Neural cell (in vitro differentiated cells): ENCODE data around the gene CASP10. TPM values are rescaled to one million over a fixed set of nuclear protein-coding genes. Genes with fewer than 3 reads are reported as not detected.
"Not testable (repeated sequence)": the region's sequence is repeated elsewhere in the genome, so short reads cannot be mapped to it uniquely, and the experiment has no call there.

Source experiments
- H2AFZ ChIP-seq: fragments of 200-600, 300-800 bp; sonication (generic), shearing (Covaris generic); 2 replicates; pipeline ENCODE4 v1.6.0; 2014; ENCODE audit warnings: low read depth, mild to moderate bottlenecking, antibody characterized with exemption, low read length, moderate library complexity
- H3F3A ChIP-seq: fragments of 200-600 bp; shearing (Covaris generic); 2 replicates; pipeline ENCODE4 v1.6.1; 2016; ENCODE audit warnings: mild to moderate bottlenecking, moderate library complexity, mixed read lengths, antibody characterized with exemption, low read length; ENCODE audit not compliant: insufficient read depth, poor library complexity, severe bottlenecking
- H3K27ac ChIP-seq: fragments of 200-600, 300-800 bp; sonication (generic), shearing (Covaris generic); 2 replicates; pipeline ENCODE4 v1.5.1; 2014; ENCODE audit warnings: mild to moderate bottlenecking, low read length, moderate library complexity
- H3K27me3 ChIP-seq: fragments of 300-800, 200-600 bp; sonication (generic), shearing (Covaris generic); 2 replicates; pipeline ENCODE4 v1.6.0; 2014; ENCODE audit warnings: mild to moderate bottlenecking, low read depth, low read length, moderate library complexity; ENCODE audit not compliant: insufficient read depth
- H3K36me3 ChIP-seq: fragments of 300-800, 200-600 bp; sonication (generic), shearing (Covaris generic); 2 replicates; pipeline ENCODE4 v1.5.1; 2014; ENCODE audit warnings: mild to moderate bottlenecking, antibody characterized with exemption, low read length, moderate library complexity; ENCODE audit not compliant: insufficient read depth
- H3K4me2 ChIP-seq: fragments of 300-800, 200-600 bp; sonication (generic), shearing (Covaris generic); 2 replicates; pipeline ENCODE4 v1.6.0; 2014; ENCODE audit warnings: mild to moderate bottlenecking, low read length
- H3K4me3 ChIP-seq: fragments of 300-800, 200-600 bp; sonication (generic), shearing (Covaris generic); 2 replicates; pipeline ENCODE4 v1.5.1; 2014; ENCODE audit warnings: mild to moderate bottlenecking, low read length, moderate library complexity
- H3K79me2 ChIP-seq: fragments of 200-600 bp; shearing (Covaris generic); replicated peaks from 2 replicates; pipeline ENCODE4 v1.6.0; 2014; ENCODE audit warnings: mild to moderate bottlenecking, low read length, moderate library complexity; ENCODE audit not compliant: insufficient read depth
- H3K9ac ChIP-seq: fragments of 300-800, 200-600 bp; sonication (generic), shearing (Covaris generic); 2 replicates; pipeline ENCODE4 v1.6.1; 2016; ENCODE audit warnings: mild to moderate bottlenecking, low read length, mixed read lengths
- H3K9me2 ChIP-seq: fragments of 200-600 bp; shearing (Covaris generic); 2 replicates; pipeline ENCODE4 v1.6.1; 2016; ENCODE audit warnings: mild to moderate bottlenecking, low read length, mixed read lengths; ENCODE audit not compliant: insufficient read depth
- H3K9me3 ChIP-seq: fragments of 200-600, 300-800 bp; sonication (generic), shearing (Covaris generic); 2 replicates; pipeline ENCODE4 v1.6.1; 2016; ENCODE audit warnings: mild to moderate bottlenecking, mixed run types, low read length, moderate library complexity, mixed read lengths
- H4K20me1 ChIP-seq: fragments of 200-600 bp; shearing (Covaris generic); 2 replicates; pipeline ENCODE4 v1.6.1; 2016; ENCODE audit warnings: mild to moderate bottlenecking, mixed run types; ENCODE audit not compliant: insufficient read depth
- EP300 ChIP-seq: fragments of 450-650 bp; conservative IDR thresholded peaks from 2 replicates; pipeline ENCODE4 v1.6.1; 2014; ENCODE audit warnings: antibody characterized with exemption, mild to moderate bottlenecking, moderate library complexity; ENCODE audit not compliant: poor library complexity, severe bottlenecking
- EZH2 ChIP-seq: fragments of 200-600, 300-800 bp; shearing (Covaris generic), sonication (generic); IDR thresholded peaks from 2 replicates; pipeline ENCODE4 v1.6.1; 2014; ENCODE audit warnings: antibody characterized with exemption, low read length, borderline replicate concordance, mild to moderate bottlenecking; ENCODE audit not compliant: insufficient read depth, poor library complexity, severe bottlenecking
- MXI1 ChIP-seq: fragments of 450-650 bp; conservative IDR thresholded peaks from 2 replicates; pipeline ENCODE4 v1.6.1; 2014; ENCODE audit warnings: antibody characterized with exemption, mild to moderate bottlenecking; ENCODE audit not compliant: poor library complexity, severe bottlenecking
- POLR2AphosphoS5 ChIP-seq: IDR thresholded peaks from 2 replicates; pipeline ENCODE4 v1.6.1; 2012
- RAD21 ChIP-seq: fragments of 450-650 bp; conservative IDR thresholded peaks from 2 replicates; pipeline ENCODE4 v1.6.1; 2014; ENCODE audit warnings: antibody characterized with exemption, mild to moderate bottlenecking, moderate library complexity
- SMC3 ChIP-seq: fragments of 450-650 bp; conservative IDR thresholded peaks from 2 replicates; pipeline ENCODE4 v1.6.1; 2014; ENCODE audit warnings: antibody characterized with exemption, mild to moderate bottlenecking, moderate library complexity; ENCODE audit not compliant: poor library complexity
- TAF1 ChIP-seq: IDR thresholded peaks from 2 replicates; pipeline ENCODE4 v1.6.1; 2012; ENCODE audit warnings: low read depth
- polyA plus RNA-seq: library from polyadenylated mRNA; depleted of rRNA; stranded (reverse); fragments of >200 nt; gene quantifications from 2 replicates; pipeline ENCODE4 v1.2.3, GENCODE V29; 2014
- TF ChIP-seq, protein P1 (sequence below): fragments of 450-650 bp; IDR thresholded peaks from 2 replicates; pipeline ENCODE4 v1.5.1; 2014; ENCODE audit warnings: antibody characterized with exemption, mild to moderate bottlenecking, moderate library complexity; ENCODE audit not compliant: poor library complexity, severe bottlenecking
- TF ChIP-seq, protein P2 (sequence below): IDR thresholded peaks from 2 replicates; pipeline ENCODE4 v1.6.1; 2012; ENCODE audit warnings: borderline replicate concordance

CASP10 gene
- polyA plus RNA-seq, 1 donor from 2014 or later, result not detected

- H3K9me3 ChIP-seq, result no peaks in the 10 kb centered on the region
- H3K27ac ChIP-seq, result no peak overlapping the region
- H2AFZ ChIP-seq, result no peak overlapping the region
Measured at GRCh38 chr2:201180010-201180409, 2.9 kb upstream of the CASP10 start.

GRCh38 chr2:201183365-201183727 is 405 bp downstream of the CASP10 start:
- Histone ChIP-seq H3F3A (no peaks in the 10 kb centered on the region), H3K4me2 (no peak overlapping the region), H3K27ac (no peak overlapping the region), H3K27me3 (no peaks in the 10 kb centered on the region), H3K4me3 (no peak overlapping the region), H2AFZ (no peak overlapping the region), H4K20me1 (no peaks in the 10 kb centered on the region), H3K79me2 (no peaks in the 10 kb centered on the region), H3K9ac (no peak overlapping the region), H3K9me2 (no peaks in the 10 kb centered on the region), H3K9me3 (no peaks in the 10 kb centered on the region), H3K36me3 (no peaks in the 10 kb centered on the region)
- no peak for TF ChIP-seq EZH2
- TF ChIP-seq, protein P1, sequence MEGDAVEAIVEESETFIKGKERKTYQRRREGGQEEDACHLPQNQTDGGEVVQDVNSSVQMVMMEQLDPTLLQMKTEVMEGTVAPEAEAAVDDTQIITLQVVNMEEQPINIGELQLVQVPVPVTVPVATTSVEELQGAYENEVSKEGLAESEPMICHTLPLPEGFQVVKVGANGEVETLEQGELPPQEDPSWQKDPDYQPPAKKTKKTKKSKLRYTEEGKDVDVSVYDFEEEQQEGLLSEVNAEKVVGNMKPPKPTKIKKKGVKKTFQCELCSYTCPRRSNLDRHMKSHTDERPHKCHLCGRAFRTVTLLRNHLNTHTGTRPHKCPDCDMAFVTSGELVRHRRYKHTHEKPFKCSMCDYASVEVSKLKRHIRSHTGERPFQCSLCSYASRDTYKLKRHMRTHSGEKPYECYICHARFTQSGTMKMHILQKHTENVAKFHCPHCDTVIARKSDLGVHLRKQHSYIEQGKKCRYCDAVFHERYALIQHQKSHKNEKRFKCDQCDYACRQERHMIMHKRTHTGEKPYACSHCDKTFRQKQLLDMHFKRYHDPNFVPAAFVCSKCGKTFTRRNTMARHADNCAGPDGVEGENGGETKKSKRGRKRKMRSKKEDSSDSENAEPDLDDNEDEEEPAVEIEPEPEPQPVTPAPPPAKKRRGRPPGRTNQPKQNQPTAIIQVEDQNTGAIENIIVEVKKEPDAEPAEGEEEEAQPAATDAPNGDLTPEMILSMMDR, result no peak
- TF ChIP-seq MXI1, result no peak
- no peak for TF ChIP-seq EP300
- TF ChIP-seq, protein P2, sequence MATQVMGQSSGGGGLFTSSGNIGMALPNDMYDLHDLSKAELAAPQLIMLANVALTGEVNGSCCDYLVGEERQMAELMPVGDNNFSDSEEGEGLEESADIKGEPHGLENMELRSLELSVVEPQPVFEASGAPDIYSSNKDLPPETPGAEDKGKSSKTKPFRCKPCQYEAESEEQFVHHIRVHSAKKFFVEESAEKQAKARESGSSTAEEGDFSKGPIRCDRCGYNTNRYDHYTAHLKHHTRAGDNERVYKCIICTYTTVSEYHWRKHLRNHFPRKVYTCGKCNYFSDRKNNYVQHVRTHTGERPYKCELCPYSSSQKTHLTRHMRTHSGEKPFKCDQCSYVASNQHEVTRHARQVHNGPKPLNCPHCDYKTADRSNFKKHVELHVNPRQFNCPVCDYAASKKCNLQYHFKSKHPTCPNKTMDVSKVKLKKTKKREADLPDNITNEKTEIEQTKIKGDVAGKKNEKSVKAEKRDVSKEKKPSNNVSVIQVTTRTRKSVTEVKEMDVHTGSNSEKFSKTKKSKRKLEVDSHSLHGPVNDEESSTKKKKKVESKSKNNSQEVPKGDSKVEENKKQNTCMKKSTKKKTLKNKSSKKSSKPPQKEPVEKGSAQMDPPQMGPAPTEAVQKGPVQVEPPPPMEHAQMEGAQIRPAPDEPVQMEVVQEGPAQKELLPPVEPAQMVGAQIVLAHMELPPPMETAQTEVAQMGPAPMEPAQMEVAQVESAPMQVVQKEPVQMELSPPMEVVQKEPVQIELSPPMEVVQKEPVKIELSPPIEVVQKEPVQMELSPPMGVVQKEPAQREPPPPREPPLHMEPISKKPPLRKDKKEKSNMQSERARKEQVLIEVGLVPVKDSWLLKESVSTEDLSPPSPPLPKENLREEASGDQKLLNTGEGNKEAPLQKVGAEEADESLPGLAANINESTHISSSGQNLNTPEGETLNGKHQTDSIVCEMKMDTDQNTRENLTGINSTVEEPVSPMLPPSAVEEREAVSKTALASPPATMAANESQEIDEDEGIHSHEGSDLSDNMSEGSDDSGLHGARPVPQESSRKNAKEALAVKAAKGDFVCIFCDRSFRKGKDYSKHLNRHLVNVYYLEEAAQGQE, result no peak
- TF ChIP-seq RAD21, result no peak
- no peak for TF ChIP-seq POLR2AphosphoS5
- TF ChIP-seq TAF1, result no peak
- TF ChIP-seq SMC3, result no peak

More at GRCh38 chr2:201180010-201180409, 2.9 kb upstream of the CASP10 start:
- Histone ChIP-seq H3F3A (no peaks in the 10 kb centered on the region), H4K20me1 (no peaks in the 10 kb centered on the region), H3K27me3 (no peaks in the 10 kb centered on the region), H3K4me3 (no peak overlapping the region), H3K4me2 (no peak overlapping the region), H3K36me3 (no peaks in the 10 kb centered on the region), H3K9ac (no peak overlapping the region), H3K9me2 (no peaks in the 10 kb centered on the region), H3K79me2 (no peaks in the 10 kb centered on the region)
- TF ChIP-seq, protein P2, result no peak
- TF ChIP-seq EP300 (no peak), MXI1 (no peak), SMC3 (no peak), RAD21 (no peak), EZH2 (no peak), TAF1 (no peak), POLR2AphosphoS5 (no peak)
- TF ChIP-seq, protein P1, result no peak

GRCh38 chr2:201183835-201184234 is 894 bp downstream of the CASP10 start:
- H3K27me3 ChIP-seq, H3K27ac ChIP-seq, H3K4me3 ChIP-seq, H3K9me3 ChIP-seq, H3K36me3 ChIP-seq, H2AFZ ChIP-seq, H3K9ac ChIP-seq, H3K79me2 ChIP-seq, H3K9me2 ChIP-seq, H3K4me2 ChIP-seq, H3F3A ChIP-seq, H4K20me1 ChIP-seq: not testable (repeated sequence)
